Esophagus squamous epithelium (tissue), 4 donors: ENCODE data around the gene IQSEC3.

ENCODE experiments used
- CTCF ChIP-seq, 6 experiments: fragments of 450-650 bp in 4 of 6; fragments of 200-600 bp in 2 of 6; sonication (generic) in 2 of 6; IDR thresholded peaks; one replicate each; pipeline ENCODE4 v1.5.1; 2016 to 2019; ENCODE audit warnings: antibody characterized with exemption in 6 of 6, mild to moderate bottlenecking in 4 of 6, moderate library complexity in 4 of 6
- POLR2A ChIP-seq, 4 donors: fragments of 450-650 bp; IDR thresholded peaks; one replicate each; pipeline ENCODE4 v1.6.1; 2017; ENCODE audit warnings: antibody characterized with exemption in 4 of 4, mild to moderate bottlenecking in 4 of 4, moderate library complexity in 3 of 4

GRCh38 chr12:115960-116915 lies 49.7 kb downstream of the IQSEC3 start:
- no peak for TF ChIP-seq CTCF (IDR thresholded peaks at IDR 0.05)
- TF ChIP-seq POLR2A (IDR thresholded peaks at IDR 0.05): no peak
